ENCODE measurements around the gene MDGA2.

GRCh38 chr14:47674543-47675465 is 601 bp downstream of the MDGA2 start:
- TF ChIP-seq POLR2A (IDR thresholded peaks at IDR 0.05), result no peak
- TF ChIP-seq, protein P1, sequence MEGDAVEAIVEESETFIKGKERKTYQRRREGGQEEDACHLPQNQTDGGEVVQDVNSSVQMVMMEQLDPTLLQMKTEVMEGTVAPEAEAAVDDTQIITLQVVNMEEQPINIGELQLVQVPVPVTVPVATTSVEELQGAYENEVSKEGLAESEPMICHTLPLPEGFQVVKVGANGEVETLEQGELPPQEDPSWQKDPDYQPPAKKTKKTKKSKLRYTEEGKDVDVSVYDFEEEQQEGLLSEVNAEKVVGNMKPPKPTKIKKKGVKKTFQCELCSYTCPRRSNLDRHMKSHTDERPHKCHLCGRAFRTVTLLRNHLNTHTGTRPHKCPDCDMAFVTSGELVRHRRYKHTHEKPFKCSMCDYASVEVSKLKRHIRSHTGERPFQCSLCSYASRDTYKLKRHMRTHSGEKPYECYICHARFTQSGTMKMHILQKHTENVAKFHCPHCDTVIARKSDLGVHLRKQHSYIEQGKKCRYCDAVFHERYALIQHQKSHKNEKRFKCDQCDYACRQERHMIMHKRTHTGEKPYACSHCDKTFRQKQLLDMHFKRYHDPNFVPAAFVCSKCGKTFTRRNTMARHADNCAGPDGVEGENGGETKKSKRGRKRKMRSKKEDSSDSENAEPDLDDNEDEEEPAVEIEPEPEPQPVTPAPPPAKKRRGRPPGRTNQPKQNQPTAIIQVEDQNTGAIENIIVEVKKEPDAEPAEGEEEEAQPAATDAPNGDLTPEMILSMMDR (IDR thresholded peaks at IDR 0.05), result no peak
